Fibroblast of lung (primary cell): ENCODE measurements around the gene SYNJ2. TPM values are rescaled to one million over a fixed set of nuclear protein-coding genes. Genes with fewer than 3 reads are reported as not detected.

Experiments
- DNase-seq, 2 donors: peaks; one replicate each; pipeline versions ENCODE4 v3.0.0 to v3.0.0-alpha.2; 2010; ENCODE audit warnings: low read depth in 2 of 2
- H2AFZ ChIP-seq: 2 replicates; pipeline ENCODE4 v1.5.1; 2012; ENCODE audit warnings: low read length, control low read depth, inconsistent platforms
- H3K27ac ChIP-seq: 2 replicates; pipeline ENCODE4 v1.5.1; 2011; ENCODE audit warnings: low read length, control low read depth; ENCODE audit not compliant: insufficient read depth
- H3K27me3 ChIP-seq: 2 replicates; pipeline ENCODE4 v1.5.1; 2011; ENCODE audit warnings: mild to moderate bottlenecking, low read length; ENCODE audit not compliant: control insufficient read depth, insufficient read depth
- H3K36me3 ChIP-seq: 2 replicates; pipeline ENCODE4 v1.5.1; 2011; ENCODE audit warnings: low read length; ENCODE audit not compliant: control insufficient read depth, insufficient read depth
- H3K4me1 ChIP-seq: 2 replicates; pipeline ENCODE4 v1.5.1; 2011; ENCODE audit warnings: low read length; ENCODE audit not compliant: control insufficient read depth, insufficient read depth; ENCODE audit errors: extremely low read depth
- H3K4me2 ChIP-seq: 2 replicates; pipeline ENCODE4 v1.5.1; 2011; ENCODE audit warnings: low read length, control low read depth; ENCODE audit not compliant: insufficient read depth; ENCODE audit errors: extremely low read depth
- H3K4me3 ChIP-seq, 4 experiments: fragments of 200-600 bp in 1 of 4; sonication (generic) in 1 of 4; replicated peaks in 1 of 4; 2 replicates each; pipeline ENCODE4 v1.5.1; 2011 to 2016; ENCODE audit warnings: low read length in 4 of 4, low read depth in 3 of 4, mild to moderate bottlenecking in 3 of 4, control low read depth in 2 of 4, inconsistent platforms in 1 of 4, mixed read lengths in 1 of 4; ENCODE audit not compliant: insufficient read depth in 1 of 4; ENCODE audit errors: control extremely low read depth in 1 of 4
- H3K79me2 ChIP-seq: 2 replicates; pipeline ENCODE4 v1.5.1; 2012; ENCODE audit warnings: mild to moderate bottlenecking, low read length, inconsistent platforms; ENCODE audit not compliant: control insufficient read depth, insufficient read depth
- H3K9ac ChIP-seq: 2 replicates; pipeline ENCODE4 v1.5.1; 2011; ENCODE audit warnings: mild to moderate bottlenecking, low read length, control low read depth; ENCODE audit not compliant: insufficient read depth
- H3K9me3 ChIP-seq: 2 replicates; pipeline ENCODE4 v1.5.1; 2012; ENCODE audit warnings: low read depth, low read length; ENCODE audit not compliant: control insufficient read depth, insufficient read depth
- H4K20me1 ChIP-seq: 2 replicates; pipeline ENCODE4 v1.5.1; 2011; ENCODE audit warnings: low read length; ENCODE audit not compliant: control insufficient read depth, insufficient read depth; ENCODE audit errors: extremely low read depth
- EZH2 ChIP-seq: IDR thresholded peaks from 2 replicates; pipeline ENCODE4 v1.5.1; 2012; ENCODE audit warnings: low read length, control low read depth, mild to moderate bottlenecking; ENCODE audit errors: missing control alignments
- polyA plus RNA-seq, 2 donors: library from polyadenylated mRNA; depleted of rRNA in 1 of 2; stranded (reverse) in 1 of 2; unstranded in 1 of 2; fragments of >200 nt; gene quantifications; 2 replicates each; pipeline ENCODE4 v1.2.1, GENCODE V29; 2011 to 2012; ENCODE audit warnings: missing spikeins in 1 of 2
- total RNA-seq: library from RNA; depleted of rRNA; stranded (reverse); fragments of >200 nt; gene quantifications from 2 replicates; pipeline ENCODE4 v1.2.1, GENCODE V29; 2014
- TF ChIP-seq, protein P1 (sequence below), 2 donors: IDR thresholded peaks in 1 of 2; conservative IDR thresholded peaks in 1 of 2; 1 replicate in 1 of 2; 2 replicates in 1 of 2; pipeline ENCODE4 v1.5.1; 2011 to 2012; ENCODE audit warnings: low read length in 2 of 2, control low read depth in 1 of 2, inconsistent platforms in 1 of 2, low read depth in 1 of 2, mild to moderate bottlenecking in 1 of 2

SYNJ2 gene
- total and polyA plus RNA-seq, 2 donors (not counting 1 experiment from before 2014, with no cell fraction given) = 23.5 to 57.3 TPM

DNA sequence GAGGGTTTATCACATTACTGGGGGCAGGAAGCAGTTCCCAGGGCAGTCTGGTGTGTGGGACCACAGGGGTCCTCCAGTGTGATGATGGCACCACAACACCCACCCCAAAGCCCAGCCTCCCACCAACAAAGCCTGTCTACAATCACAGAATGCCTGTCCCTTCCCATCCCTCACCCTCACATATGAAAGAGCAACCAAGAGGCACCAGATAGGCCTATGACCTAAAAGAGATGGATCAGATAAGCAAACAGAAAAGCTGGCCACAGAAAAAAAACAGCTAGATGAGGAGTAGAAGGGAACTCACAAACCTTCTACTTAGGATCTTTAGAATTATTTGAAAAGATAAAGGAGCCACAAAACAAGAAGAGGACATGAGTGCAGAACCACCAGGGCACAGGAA, 132.1 kb downstream of the SYNJ2 start:
- Histone ChIP-seq H3K4me1 (no peaks in the 10 kb centered on the region), H3K79me2 (no peaks in the 10 kb centered on the region), H3K36me3 (no peaks in the 10 kb centered on the region), H4K20me1 (no peaks in the 10 kb centered on the region), H3K4me3 (no peak overlapping the region), H3K27me3 (no peaks in the 10 kb centered on the region), H3K9ac (no peak overlapping the region), H3K9me3 (no peaks in the 10 kb centered on the region), H3K4me2 (no peak overlapping the region), H3K27ac (no peak overlapping the region), H2AFZ (no peak overlapping the region)
- TF ChIP-seq EZH2 = no peak
- TF ChIP-seq, protein P1, sequence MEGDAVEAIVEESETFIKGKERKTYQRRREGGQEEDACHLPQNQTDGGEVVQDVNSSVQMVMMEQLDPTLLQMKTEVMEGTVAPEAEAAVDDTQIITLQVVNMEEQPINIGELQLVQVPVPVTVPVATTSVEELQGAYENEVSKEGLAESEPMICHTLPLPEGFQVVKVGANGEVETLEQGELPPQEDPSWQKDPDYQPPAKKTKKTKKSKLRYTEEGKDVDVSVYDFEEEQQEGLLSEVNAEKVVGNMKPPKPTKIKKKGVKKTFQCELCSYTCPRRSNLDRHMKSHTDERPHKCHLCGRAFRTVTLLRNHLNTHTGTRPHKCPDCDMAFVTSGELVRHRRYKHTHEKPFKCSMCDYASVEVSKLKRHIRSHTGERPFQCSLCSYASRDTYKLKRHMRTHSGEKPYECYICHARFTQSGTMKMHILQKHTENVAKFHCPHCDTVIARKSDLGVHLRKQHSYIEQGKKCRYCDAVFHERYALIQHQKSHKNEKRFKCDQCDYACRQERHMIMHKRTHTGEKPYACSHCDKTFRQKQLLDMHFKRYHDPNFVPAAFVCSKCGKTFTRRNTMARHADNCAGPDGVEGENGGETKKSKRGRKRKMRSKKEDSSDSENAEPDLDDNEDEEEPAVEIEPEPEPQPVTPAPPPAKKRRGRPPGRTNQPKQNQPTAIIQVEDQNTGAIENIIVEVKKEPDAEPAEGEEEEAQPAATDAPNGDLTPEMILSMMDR (conservative IDR thresholded peaks at IDR 0.05 in 1 of 2, IDR thresholded peaks at IDR 0.05 in 1 of 2; ENCODE audit: low read depth in 1 of 2, low read length in 2 of 2) = no peak
- no peak for DNase-seq

GRCh38 chr6:158115102-158115501, 133.4 kb downstream of the SYNJ2 start:
- H3K9me3 ChIP-seq = no peaks in the 10 kb centered on the region
- DNase-seq = no peak

GRCh38 chr6:158115508-158115907, 133.8 kb downstream of the SYNJ2 start:
- no peak overlapping the region for H3K4me2 ChIP-seq
- H3K4me1 ChIP-seq = no peaks in the 10 kb centered on the region
- no peak for DNase-seq
- no peak overlapping the region for H3K9ac ChIP-seq
- TF ChIP-seq, protein P1 (conservative IDR thresholded peaks at IDR 0.05 in 1 of 2, IDR thresholded peaks at IDR 0.05 in 1 of 2; ENCODE audit: low read depth in 1 of 2, low read length in 2 of 2) = no peak
- no peak for TF ChIP-seq EZH2
- H3K9me3 ChIP-seq = no peaks in the 10 kb centered on the region
- H3K27me3 ChIP-seq = no peaks in the 10 kb centered on the region
- H4K20me1 ChIP-seq = peaks cover 2% of the 10 kb centered on the region
- no peaks in the 10 kb centered on the region for H3K79me2 ChIP-seq
- H3K4me3 ChIP-seq = no peak overlapping the region
- no peaks in the 10 kb centered on the region for H3K36me3 ChIP-seq
- no peak overlapping the region for H2AFZ ChIP-seq
- H3K27ac ChIP-seq = no peak overlapping the region

More at GRCh38 chr6:158115102-158115501, 133.4 kb downstream of the SYNJ2 start:
- Histone ChIP-seq H3K79me2 (no peaks in the 10 kb centered on the region), H3K9ac (no peak overlapping the region), H3K27ac (no peak overlapping the region), H2AFZ (no peak overlapping the region), H3K36me3 (no peaks in the 10 kb centered on the region), H3K4me1 (no peaks in the 10 kb centered on the region), H3K4me2 (no peak overlapping the region), H4K20me1 (peaks cover 2% of the 10 kb centered on the region), H3K4me3 (no peak overlapping the region), H3K27me3 (no peaks in the 10 kb centered on the region)
- TF ChIP-seq, protein P1 (conservative IDR thresholded peaks at IDR 0.05 in 1 of 2, IDR thresholded peaks at IDR 0.05 in 1 of 2; ENCODE audit: low read depth in 1 of 2, low read length in 2 of 2) = no peak
- no peak for TF ChIP-seq EZH2
